GM21717 (cell line): ENCODE results near the gene RAPGEF2.
A peak's percentile ranks its signal among the peaks of the same experiment; 100 is the strongest.

Experiments used
- ATAC-seq: cut with Tn5 transposase; IDR thresholded peaks from one replicate; pipeline ENCODE4 v1.9.1; 2021; ENCODE audit warnings: mild to moderate bottlenecking, moderate library complexity; ENCODE audit not compliant: unreplicated experiment

RAPGEF2 gene

GRCh38 chr4:159269116-159269515 lies 166.2 kb downstream of the RAPGEF2 start:
- no peak for ATAC-seq

GRCh38 chr4:159269956-159270355 lies 167.1 kb downstream of the RAPGEF2 start:
- no peak for ATAC-seq

GRCh38 chr4:159271856-159272255 lies 169.0 kb downstream of the RAPGEF2 start:
- ATAC-seq, result no peak

DNA sequence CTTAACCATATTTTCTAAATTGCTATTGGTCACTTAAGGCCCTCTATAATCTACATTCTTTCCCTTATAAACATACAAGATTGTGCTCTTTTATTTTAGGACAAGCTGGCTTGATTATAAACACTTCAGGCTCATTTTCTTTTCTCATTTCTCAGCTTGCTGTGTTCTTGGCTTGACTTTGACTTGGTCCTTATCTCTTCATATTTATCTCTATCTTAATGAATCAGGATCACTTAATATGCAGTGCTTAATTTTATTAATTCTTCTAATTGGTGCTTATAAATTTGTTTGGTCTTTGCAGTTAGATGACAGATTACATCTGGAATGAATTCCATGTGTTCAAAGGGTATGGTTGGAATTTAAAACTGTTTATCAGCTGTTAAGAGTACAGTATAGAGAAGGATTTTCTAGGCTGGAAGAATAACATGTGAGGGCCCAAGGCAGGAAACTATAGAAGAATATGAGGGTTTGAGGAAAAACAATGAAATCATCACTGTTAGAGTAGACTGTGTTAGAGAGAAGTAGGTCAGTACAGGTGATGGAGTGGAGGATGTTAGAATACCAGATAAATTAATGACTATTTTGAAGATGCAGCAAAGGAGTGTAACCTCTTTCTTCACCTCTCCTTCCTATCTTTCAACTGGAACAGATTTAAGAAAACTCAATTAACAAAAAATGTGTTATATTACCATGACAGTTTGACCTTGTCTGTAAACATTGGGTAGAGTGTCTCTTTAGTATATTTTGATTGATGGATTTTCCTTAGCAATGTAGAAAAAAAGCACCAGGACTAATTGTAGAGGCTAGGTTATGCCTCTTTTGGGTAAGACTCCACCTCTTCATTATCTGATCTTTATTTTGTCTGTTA lies 169.6 kb downstream of the RAPGEF2 start:
- ATAC-seq, result no peak

DNA sequence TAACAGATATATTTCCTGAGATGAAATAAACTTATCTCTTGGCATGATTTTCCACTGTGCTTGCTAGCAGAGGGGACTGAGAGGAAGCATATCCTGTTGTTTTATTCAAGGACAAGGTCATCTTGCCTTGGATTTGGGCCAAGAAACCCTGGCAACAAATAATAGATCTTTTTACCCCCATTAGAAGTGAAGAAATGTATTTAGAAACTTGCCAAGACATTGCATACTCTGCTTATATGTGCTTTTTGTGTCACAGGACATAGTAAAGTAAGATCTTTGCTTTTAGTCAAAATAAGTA lies 170.2 kb downstream of the RAPGEF2 start:
- no peak for ATAC-seq

DNA sequence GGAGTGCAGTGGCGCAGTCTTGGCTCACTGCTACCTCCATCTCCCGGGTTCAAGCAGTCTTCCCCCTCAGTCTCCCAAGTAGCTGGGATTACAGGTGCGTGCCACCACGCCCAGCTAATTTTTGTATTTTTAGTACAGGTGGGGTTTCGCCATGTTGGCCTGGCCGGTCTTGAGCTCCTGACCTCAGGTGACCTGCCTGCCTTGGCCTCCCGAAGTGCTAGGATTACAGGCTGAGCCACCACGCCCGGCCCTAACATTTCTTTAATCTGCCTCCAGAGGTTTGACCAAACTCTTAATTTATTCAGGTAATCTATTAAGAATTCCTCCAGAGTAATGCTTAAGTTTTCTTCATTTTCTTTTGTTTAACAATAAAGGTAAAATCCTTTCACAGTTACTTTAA lies 171.0 kb downstream of the RAPGEF2 start:
- ATAC-seq, result no peak

- peak; percentile 65 for ATAC-seq
Observed at GRCh38 chr4:159278399-159278798, 175.5 kb downstream of the RAPGEF2 start.

DNA sequence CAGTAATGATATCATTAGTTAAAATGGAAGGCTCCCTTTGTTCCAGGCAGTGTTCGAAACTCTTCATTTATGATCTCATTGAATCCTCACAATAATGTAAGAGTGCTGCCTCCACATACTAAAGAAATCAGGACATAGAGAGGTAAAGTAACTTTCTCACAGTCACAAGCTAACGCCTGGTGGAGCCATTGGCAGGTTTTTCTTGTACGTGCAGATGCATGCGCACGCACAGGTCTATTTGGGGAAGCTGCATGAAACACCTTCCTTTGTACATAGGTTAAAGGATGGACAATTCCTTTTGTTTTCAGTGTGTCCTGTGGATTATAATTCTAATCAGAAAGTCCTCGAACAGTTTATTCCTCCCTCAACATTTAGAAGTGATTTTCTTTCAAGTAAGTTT lies 176.2 kb downstream of the RAPGEF2 start:
- no peak for ATAC-seq

GRCh38 chr4:159280442-159281172 lies 177.7 kb downstream of the RAPGEF2 start:
- no peak for ATAC-seq

DNA sequence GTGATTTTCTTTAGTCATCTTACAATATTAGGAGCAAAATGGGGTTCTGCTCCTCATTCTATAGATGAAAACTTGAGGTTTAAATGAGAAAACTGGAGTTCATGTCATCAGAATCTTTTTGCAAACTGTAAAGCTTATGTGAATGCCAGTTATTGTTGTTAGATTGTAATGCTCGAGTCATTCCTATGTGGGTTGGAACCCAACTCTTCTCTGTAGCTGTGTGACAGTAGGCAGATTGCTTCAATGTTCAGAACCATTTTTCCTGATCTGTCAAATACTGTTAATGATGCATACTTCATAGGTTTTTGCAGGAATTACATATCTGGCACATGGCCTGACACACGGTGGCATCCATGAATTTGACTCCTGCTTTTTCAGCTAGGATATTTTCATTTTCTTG lies 178.9 kb downstream of the RAPGEF2 start:
- ATAC-seq, result no peak

GRCh38 chr4:159282329-159282728 lies 179.4 kb downstream of the RAPGEF2 start:
- ATAC-seq, result no peak

DNA sequence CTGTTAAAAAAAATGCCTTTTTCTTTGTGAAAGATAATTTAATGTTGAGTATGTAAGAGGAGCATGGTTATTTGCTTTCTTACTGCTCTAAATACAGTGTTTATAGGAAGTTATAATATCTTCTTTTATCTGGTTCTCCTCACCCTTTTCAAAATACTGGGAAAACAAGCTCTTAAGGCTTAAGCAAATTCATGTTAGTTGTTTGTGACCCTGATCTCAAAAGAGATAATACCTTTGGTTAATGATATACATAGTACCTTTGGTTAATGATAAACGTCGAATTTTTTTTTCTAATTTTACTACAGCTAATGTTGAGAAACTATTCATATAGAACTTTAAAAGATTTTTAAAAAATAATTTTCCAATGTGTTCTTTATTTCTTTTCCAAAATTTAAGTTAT lies 180.1 kb downstream of the RAPGEF2 start:
- ATAC-seq, result no peak

- ATAC-seq, result no peak
Observed at GRCh38 chr4:159283696-159284095, 180.8 kb downstream of the RAPGEF2 start.

DNA sequence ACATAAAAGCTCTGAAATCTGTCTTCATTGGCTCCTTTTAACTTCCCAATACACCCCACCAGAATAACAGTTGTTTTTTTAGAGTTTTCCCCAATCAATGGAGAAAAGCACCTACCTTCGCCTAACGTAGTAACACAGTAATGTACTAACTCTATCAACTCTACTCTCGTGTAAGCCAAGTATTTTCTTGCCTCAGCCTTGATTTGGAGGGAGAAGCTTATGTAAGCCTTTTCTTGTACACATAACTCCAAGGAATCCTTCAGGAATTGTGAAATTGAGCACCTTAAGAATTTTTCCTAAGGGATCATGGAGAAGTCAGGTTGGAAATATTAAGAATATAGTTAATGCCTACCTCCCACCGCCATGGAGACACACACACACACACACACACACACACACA lies 181.2 kb downstream of the RAPGEF2 start:
- no peak for ATAC-seq

DNA sequence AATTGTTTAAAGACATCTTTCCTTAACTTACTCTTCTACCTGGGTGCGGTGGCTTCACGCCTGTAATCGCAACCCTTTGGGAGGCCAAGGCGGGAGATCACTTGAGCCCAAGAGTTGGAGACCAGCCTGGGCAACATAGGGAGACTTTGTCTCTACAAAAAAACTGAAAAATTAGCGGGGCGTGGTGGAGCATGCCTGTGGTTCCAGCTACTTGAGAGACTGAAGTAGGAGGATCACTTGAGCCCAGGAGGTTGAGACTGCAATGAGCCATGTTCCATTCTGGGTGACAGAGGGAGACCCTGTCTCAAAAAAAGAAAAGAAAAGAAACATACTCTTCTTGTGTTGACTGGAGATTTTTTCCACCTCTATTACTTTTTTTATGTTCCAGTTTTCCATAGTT lies 181.9 kb downstream of the RAPGEF2 start:
- ATAC-seq, result no peak

GRCh38 chr4:159287767-159288166 lies 184.9 kb downstream of the RAPGEF2 start:
- ATAC-seq, result no peak

GRCh38 chr4:159289682-159290081 lies 186.8 kb downstream of the RAPGEF2 start:
- ATAC-seq, result no peak

DNA sequence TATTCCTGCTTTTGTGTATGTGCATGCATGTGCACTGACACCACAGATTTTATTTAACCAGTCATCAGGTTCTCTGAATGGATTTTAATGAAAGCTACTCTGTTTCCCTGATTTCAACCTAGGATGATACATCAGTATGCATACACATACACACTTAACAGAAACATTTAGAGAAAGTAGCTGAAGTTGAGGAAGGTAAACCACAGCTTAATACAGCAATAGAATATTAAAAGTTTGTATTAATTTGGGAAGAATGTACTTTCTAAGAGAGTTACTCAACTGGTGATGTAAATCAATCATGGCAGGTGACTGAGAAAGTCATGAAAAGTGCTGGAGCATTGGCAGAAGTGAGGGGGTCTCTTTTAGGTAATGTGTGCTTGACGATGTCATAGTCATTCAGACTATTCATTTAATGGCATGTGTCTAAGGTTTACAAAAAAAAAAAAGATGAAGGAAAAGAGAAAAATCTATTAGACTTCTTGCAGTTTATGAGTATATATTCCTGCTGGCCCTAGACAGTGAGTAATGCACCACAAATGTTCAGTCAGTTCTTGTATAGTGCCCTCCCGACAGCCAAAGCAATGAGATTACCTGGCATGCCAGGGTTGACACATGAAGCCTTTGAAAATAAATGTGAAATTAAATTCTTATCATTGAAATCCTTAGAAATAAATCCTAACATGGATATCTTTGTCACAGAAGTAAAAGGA lies 187.6 kb downstream of the RAPGEF2 start:
- no peak for ATAC-seq

GRCh38 chr4:159291176-159291575 lies 188.3 kb downstream of the RAPGEF2 start:
- ATAC-seq, result no peak

- no peak for ATAC-seq
Observed at GRCh38 chr4:159292137-159292896, 189.4 kb downstream of the RAPGEF2 start.
